ENCODE measurements around the gene SATB2. TPM values are rescaled to one million over a fixed set of nuclear protein-coding genes. Genes with fewer than 3 reads are reported as not detected.

Gene SATB2
- total RNA-seq, 1 experiment from 2014 or later: 16.5 TPM

- Mint-ChIP-seq H3K36me3 (ENCODE audit: insufficient read depth, unreplicated experiment) (peaks cover 17% of the 10 kb centered on the region), H3K9me3 (ENCODE audit: unreplicated experiment) (no peaks in the 10 kb centered on the region), H3K4me3 (ENCODE audit: unreplicated experiment) (no peak overlapping the region), H3K27ac (ENCODE audit: low read depth, unreplicated experiment) (no peak overlapping the region), H3K4me1 (ENCODE audit: insufficient read depth, unreplicated experiment) (peaks cover 9% of the 10 kb centered on the region), H3K27me3 (ENCODE audit: insufficient read depth, unreplicated experiment) (no peaks in the 10 kb centered on the region)
- POLR2A ChIA-PET: interaction anchor here (1.7 kb wide), 1 partner anchor 40 kb away, joined by 6 read pairs; no protein-coding TSS in a partner anchor
- no peak for DNase-seq (ENCODE audit: unreplicated experiment)
- BruUV-seq (replicated peaks): no TSS peak
- intact Hi-C loops (cut with micrococcal nuclease): no loop called here
- CTCF ChIA-PET: no interaction called here
- TF ChIP-seq CTCF (IDR thresholded peaks at IDR 0.05; ENCODE audit: unreplicated experiment): no peak
These were observed 43.7 kb downstream of the SATB2 start for GRCh38 chr2:199414001-199414400.

GRCh38 chr2:199409759-199410529 is 47.8 kb downstream of the SATB2 start:
- intact Hi-C loops (cut with micrococcal nuclease): no loop called here
- peak; percentile 8 for DNase-seq (ENCODE audit: unreplicated experiment)
- Mint-ChIP-seq H3K9me3 (ENCODE audit: unreplicated experiment) (no peaks in the 10 kb centered on the region), H3K4me3 (ENCODE audit: unreplicated experiment) (no peak overlapping the region), H3K27ac (ENCODE audit: low read depth, unreplicated experiment) (no peak overlapping the region), H3K4me1 (ENCODE audit: insufficient read depth, unreplicated experiment) (peaks cover 14% of the 10 kb centered on the region), H3K27me3 (ENCODE audit: insufficient read depth, unreplicated experiment) (no peaks in the 10 kb centered on the region), H3K36me3 (ENCODE audit: insufficient read depth, unreplicated experiment) (peaks cover 11% of the 10 kb centered on the region)
- TF ChIP-seq CTCF (IDR thresholded peaks at IDR 0.05; ENCODE audit: unreplicated experiment): no peak
- ChIA-PET CTCF (no interaction called here), POLR2A (interaction anchor here (0.7 kb wide), 1 partner anchor 264 kb away, joined by 3 read pairs; no protein-coding TSS in a partner anchor)
- BruUV-seq (replicated peaks): no TSS peak

- no peak overlapping the region for H3K4me3 Mint-ChIP-seq (ENCODE audit: unreplicated experiment)
- BruUV-seq (replicated peaks): no TSS peak
- ChIA-PET CTCF (no interaction called here), POLR2A (no interaction called here)
- H3K27me3 Mint-ChIP-seq (ENCODE audit: insufficient read depth, unreplicated experiment): no peaks in the 10 kb centered on the region
- H3K36me3 Mint-ChIP-seq (ENCODE audit: insufficient read depth, unreplicated experiment): no peaks in the 10 kb centered on the region
- no peak overlapping the region for H3K27ac Mint-ChIP-seq (ENCODE audit: low read depth, unreplicated experiment)
- TF ChIP-seq CTCF (IDR thresholded peaks at IDR 0.05; ENCODE audit: unreplicated experiment): no peak
- H3K4me1 Mint-ChIP-seq (ENCODE audit: insufficient read depth, unreplicated experiment): peaks cover 18% of the 10 kb centered on the region
- no peaks in the 10 kb centered on the region for H3K9me3 Mint-ChIP-seq (ENCODE audit: unreplicated experiment)
- intact Hi-C loops (cut with micrococcal nuclease): no loop called here
- no peak for DNase-seq (ENCODE audit: unreplicated experiment)
These were observed 50.3 kb downstream of the SATB2 start for GRCh38 chr2:199407421-199407820.

GRCh38 chr2:199405241-199405640 is 52.5 kb downstream of the SATB2 start:
- DNase-seq (ENCODE audit: unreplicated experiment): peak; percentile 29
- Mint-ChIP-seq H3K27ac (ENCODE audit: low read depth, unreplicated experiment) (peak overlapping the region; percentile 85), H3K27me3 (ENCODE audit: insufficient read depth, unreplicated experiment) (no peaks in the 10 kb centered on the region), H3K4me1 (ENCODE audit: insufficient read depth, unreplicated experiment) (peaks cover 15% of the 10 kb centered on the region), H3K4me3 (ENCODE audit: unreplicated experiment) (no peak overlapping the region), H3K36me3 (ENCODE audit: insufficient read depth, unreplicated experiment) (peaks cover 10% of the 10 kb centered on the region), H3K9me3 (ENCODE audit: unreplicated experiment) (no peaks in the 10 kb centered on the region)
- TF ChIP-seq CTCF (IDR thresholded peaks at IDR 0.05; ENCODE audit: unreplicated experiment): no peak
- intact Hi-C loops (cut with micrococcal nuclease): no loop called here
- BruUV-seq (replicated peaks): no TSS peak
- ChIA-PET CTCF (interaction anchor here (0.7 to 1.3 kb wide), 3 partner anchors 12 to 232 kb away, joined by 3 to 4 read pairs (median 4); no protein-coding TSS in a partner anchor), POLR2A (interaction anchor here (0.6 to 1.3 kb wide), 3 partner anchors 40 to 1166 kb away, joined by 3 read pairs; no protein-coding TSS in a partner anchor)

Measured in MCF 10A (cell line).